NCI-H446 (cell line): ENCODE measurements around the gene AFDN.

Source experiments
- DNase-seq, 2 experiments: peaks; one replicate each; lab custom pipeline; 2025; lab: John Stamatoyannopoulos, UW

AFDN gene

GRCh38 chr6:167819576-167819975, 7.1 kb upstream of the AFDN start:
- peak in 1 of 2 experiments; percentile 32 for DNase-seq

- DNase-seq = no peak
Measured at GRCh38 chr6:167820681-167821080, 6.0 kb upstream of the AFDN start.

GRCh38 chr6:167824591-167825331, 1.9 kb upstream of the AFDN start:
- DNase-seq = peak in 1 of 2 experiments; percentile 12

GRCh38 chr6:167825332-167826229, 1.1 kb upstream of the AFDN start:
- no peak for DNase-seq

- DNase-seq = peak in 1 of 2 experiments; percentile 57
Measured at GRCh38 chr6:167826230-167826895, 348 bp upstream of the AFDN start.

GRCh38 chr6:167827583-167828324, 1.0 kb downstream of the AFDN start:
- peak in 1 of 2 experiments; percentile 35 for DNase-seq

GRCh38 chr6:167828325-167828956, 1.7 kb downstream of the AFDN start:
- DNase-seq = no peak

- no peak for DNase-seq
Measured at GRCh38 chr6:167829513-167829912, 2.8 kb downstream of the AFDN start.

GRCh38 chr6:167831281-167831828, 4.6 kb downstream of the AFDN start:
- no peak for DNase-seq

- DNase-seq = no peak
Measured at GRCh38 chr6:167832497-167833395, 6.0 kb downstream of the AFDN start.

GRCh38 chr6:167833396-167833763, 6.7 kb downstream of the AFDN start:
- no peak for DNase-seq

- no peak for DNase-seq
Measured at GRCh38 chr6:167835260-167835659, 8.5 kb downstream of the AFDN start.

GRCh38 chr6:167836721-167837120, 10.0 kb downstream of the AFDN start:
- DNase-seq = no peak

- DNase-seq = no peak
Measured at GRCh38 chr6:167838207-167838748, 11.6 kb downstream of the AFDN start.

GRCh38 chr6:167839343-167839742, 12.6 kb downstream of the AFDN start:
- no peak for DNase-seq

- no peak for DNase-seq
Measured at GRCh38 chr6:167839755-167840154, 13.0 kb downstream of the AFDN start.

- DNase-seq = no peak
Measured at GRCh38 chr6:167840160-167840525, 13.4 kb downstream of the AFDN start.

- no peak for DNase-seq
Measured at GRCh38 chr6:167840526-167841179, 13.9 kb downstream of the AFDN start.

GRCh38 chr6:167841981-167842380, 15.3 kb downstream of the AFDN start:
- no peak for DNase-seq
